ACC112 (cell line): ENCODE data around the gene KLHL29.
"Not testable (repeated sequence)": the region's sequence is repeated elsewhere in the genome, so short reads cannot be mapped to it uniquely, and the experiment has no call there.

Source experiments
- H2AFZ ChIP-seq: fragments of 200-600 bp; sonication (generic); one replicate; pipeline ENCODE4 v1.6.0; 2017; ENCODE audit warnings: antibody characterized with exemption, low read length; ENCODE audit not compliant: unreplicated experiment
- H3K27ac ChIP-seq: fragments of 200-600 bp; sonication (generic); 2 replicates; pipeline ENCODE4 v1.5.1; 2014; ENCODE audit warnings: low read depth, mild to moderate bottlenecking, antibody characterized with exemption, low read length, moderate library complexity
- H3K27me3 ChIP-seq: fragments of 200-600 bp; sonication (generic); 2 replicates; pipeline ENCODE4 v1.6.1; 2014; ENCODE audit warnings: mild to moderate bottlenecking, antibody characterized with exemption, low read length, moderate library complexity, mixed read lengths; ENCODE audit not compliant: insufficient read depth
- H3K36me3 ChIP-seq: fragments of 200-600 bp; sonication (generic); 2 replicates; pipeline ENCODE4 v1.6.1; 2016; ENCODE audit warnings: mild to moderate bottlenecking, antibody characterized with exemption, low read length, moderate library complexity, mixed read lengths; ENCODE audit not compliant: insufficient read depth
- H3K4me1 ChIP-seq: fragments of 200-600 bp; sonication (generic); one replicate; pipeline ENCODE4 v1.6.1; 2016; ENCODE audit warnings: low read length, mixed read lengths; ENCODE audit not compliant: insufficient read depth, unreplicated experiment, control insufficient read depth
- H3K4me3 ChIP-seq: fragments of 200-600 bp; sonication (generic); 2 replicates; pipeline ENCODE4 v1.5.1; 2014; ENCODE audit warnings: mild to moderate bottlenecking, low read depth, low read length
- H3K79me2 ChIP-seq: fragments of 200-600 bp; sonication (generic); one replicate; pipeline ENCODE4 v1.6.0; 2016; ENCODE audit warnings: low read length; ENCODE audit not compliant: control insufficient read depth, unreplicated experiment, insufficient read depth

Gene KLHL29

DNA sequence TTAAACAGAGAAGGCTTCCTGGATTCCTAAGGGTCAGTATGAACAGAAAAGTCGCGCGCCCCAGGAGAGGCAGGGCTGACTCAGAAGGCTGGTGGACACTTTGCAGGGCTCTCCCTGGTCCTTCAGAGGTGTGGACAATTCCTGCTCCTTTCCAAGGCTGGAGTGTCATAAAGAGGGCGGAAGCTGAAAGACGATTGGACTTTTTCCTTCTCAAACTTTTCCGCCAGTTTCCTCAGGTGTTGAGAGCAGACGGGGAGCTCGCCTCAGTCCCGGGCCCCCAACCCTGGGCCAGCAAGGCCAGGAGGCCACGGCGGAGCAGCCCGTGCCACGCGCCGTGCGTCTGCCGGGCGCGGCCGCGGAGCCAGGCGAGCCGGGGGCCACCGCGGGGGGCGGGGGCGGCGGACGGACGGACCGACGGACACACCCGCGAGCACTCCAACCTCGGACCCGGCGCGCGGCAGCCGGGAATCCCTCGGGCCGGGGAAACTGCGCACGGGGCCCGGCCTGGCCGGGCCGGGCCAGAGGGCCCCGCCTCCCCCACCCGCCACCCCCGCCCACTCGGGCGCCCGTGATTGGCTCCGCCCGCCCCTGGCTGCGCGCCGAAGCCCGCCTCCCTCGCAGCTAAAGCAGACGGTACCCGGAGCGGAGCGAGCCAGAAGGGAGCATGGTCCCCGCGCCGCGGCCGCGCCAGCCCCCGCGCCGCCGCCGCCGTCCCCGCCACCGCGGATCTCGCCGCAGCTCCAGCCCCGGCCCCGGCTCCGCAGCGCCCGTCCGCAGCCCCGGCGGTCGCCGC lies at the start of gene KLHL29:
Gene KLHL29 (plus strand): TSS at position 629 of the 793 bp plus-strand sequence. CDS start 177,018 bp downstream, outside the sequence.
- H2AFZ ChIP-seq, result peak within 1 kb of the TSS; percentile 92

DNA sequence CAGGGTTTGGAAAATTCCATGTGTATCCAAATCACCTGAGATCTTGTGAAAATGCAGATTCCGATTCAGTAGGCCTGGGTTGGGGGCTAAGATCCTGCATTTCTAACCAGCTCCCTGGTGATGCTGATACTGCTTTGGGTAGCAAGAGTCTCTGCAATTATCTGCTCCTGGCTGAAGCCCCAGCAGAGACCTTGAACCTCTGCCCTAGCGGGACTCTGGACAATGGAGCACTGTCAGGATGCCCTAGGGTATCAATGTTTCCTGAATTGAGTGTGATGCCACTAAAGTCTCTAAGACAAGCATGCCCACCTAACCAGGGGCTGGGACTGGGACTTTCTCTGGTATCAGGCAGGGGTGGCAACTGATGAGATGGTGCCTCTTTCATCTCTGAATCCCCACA lies 49.4 kb upstream of the KLHL29 start:
- H2AFZ ChIP-seq, result no peak overlapping the region
- H3K27ac ChIP-seq, result no peak overlapping the region
- peaks cover 49% of the 10 kb centered on the region for H3K27me3 ChIP-seq
- no peaks in the 10 kb centered on the region for H3K36me3 ChIP-seq
- H3K4me1 ChIP-seq, result no peaks in the 10 kb centered on the region
- no peak overlapping the region for H3K4me3 ChIP-seq
- H3K79me2 ChIP-seq, result no peaks in the 10 kb centered on the region

More for the DNA sequence above, at the start of gene KLHL29:
- H3K27me3 ChIP-seq, result no peaks in the 10 kb centered on the region
- peaks cover 32% of the 10 kb centered on the region for H3K4me1 ChIP-seq
- peak within 1 kb of the TSS; percentile 56; the same call in 1 of the 2 replicates for H3K27ac ChIP-seq
- no peaks in the 10 kb centered on the region for H3K36me3 ChIP-seq
- H3K79me2 ChIP-seq, result peaks cover 35% of the 10 kb centered on the region
- H3K4me3 ChIP-seq, result peak within 1 kb of the TSS; percentile 90

DNA sequence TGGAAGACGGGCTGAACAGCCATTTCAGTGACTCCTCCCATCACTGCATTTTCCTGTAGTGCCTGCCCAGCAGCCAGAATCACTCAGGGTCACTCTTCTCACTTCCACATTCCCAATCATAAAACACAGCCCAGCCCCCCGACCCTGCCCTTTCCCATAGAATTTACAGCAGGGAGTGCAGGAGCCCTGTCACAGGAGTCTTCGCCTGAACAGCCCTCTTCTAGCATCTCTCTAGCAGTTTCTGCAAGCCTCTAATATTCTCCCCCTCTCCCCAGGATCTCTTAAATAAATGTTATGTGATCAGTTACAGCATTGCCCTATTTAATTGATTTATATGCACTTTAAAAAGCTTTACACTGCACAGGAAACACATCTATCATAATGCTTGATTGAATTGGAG lies 42.9 kb upstream of the KLHL29 start:
- H2AFZ ChIP-seq, result no peak overlapping the region
- H3K27me3 ChIP-seq, result peaks cover 55% of the 10 kb centered on the region

DNA sequence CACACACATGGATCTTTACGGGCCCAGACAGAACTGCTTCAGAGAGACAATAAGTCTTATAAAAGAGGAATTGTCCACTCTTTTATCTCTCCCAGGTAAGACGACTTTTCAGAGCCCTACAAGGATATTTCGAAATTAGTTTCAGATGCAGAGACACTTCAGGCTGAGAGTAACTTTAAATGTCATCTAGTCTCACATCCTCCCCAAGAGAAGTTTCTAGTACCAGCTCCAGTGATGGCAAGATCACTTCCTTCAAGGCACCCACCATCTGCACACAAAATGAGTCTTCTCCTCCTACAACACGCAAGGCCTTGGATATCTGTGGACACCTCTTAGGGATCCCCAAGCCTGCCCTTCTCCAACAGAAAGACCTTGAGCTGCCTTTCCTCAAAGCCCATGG lies 39.0 kb upstream of the KLHL29 start:
- Histone ChIP-seq H3K27me3 (peaks cover 44% of the 10 kb centered on the region), H3K4me3 (no peak overlapping the region), H3K36me3 (no peaks in the 10 kb centered on the region)

More for the DNA sequence above, 42.9 kb upstream of the KLHL29 start:
- no peaks in the 10 kb centered on the region for H3K4me1 ChIP-seq
- H3K27ac ChIP-seq, result no peak overlapping the region
- no peaks in the 10 kb centered on the region for H3K36me3 ChIP-seq
- no peak overlapping the region for H3K4me3 ChIP-seq
- H3K79me2 ChIP-seq, result no peaks in the 10 kb centered on the region

DNA sequence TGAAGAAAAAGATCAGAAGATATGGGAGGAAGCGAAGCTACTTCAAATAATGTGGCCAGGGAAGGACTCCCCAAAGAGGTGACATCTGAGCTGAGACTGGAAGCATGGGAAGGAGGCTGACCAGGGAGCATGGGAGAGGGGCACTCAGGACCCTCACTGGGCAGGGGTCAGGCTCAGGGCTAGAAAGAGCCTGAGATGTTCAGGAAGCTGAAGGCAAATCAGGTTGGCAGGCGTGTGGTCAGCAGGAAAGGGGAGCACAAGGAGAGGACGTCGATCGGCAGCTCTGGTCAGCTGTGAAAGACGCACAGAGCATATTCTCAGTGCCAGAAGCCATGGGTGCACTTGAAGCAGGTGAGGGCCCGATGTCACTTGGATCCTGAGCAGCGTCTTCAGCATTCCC lies 38.2 kb upstream of the KLHL29 start:
- H3K4me3 ChIP-seq, result no peak overlapping the region
- H3K4me1 ChIP-seq, result peaks cover 4% of the 10 kb centered on the region
- no peak overlapping the region for H2AFZ ChIP-seq
- H3K27me3 ChIP-seq, result peaks cover 40% of the 10 kb centered on the region
- no peaks in the 10 kb centered on the region for H3K36me3 ChIP-seq
- H3K79me2 ChIP-seq, result no peaks in the 10 kb centered on the region
- no peak overlapping the region for H3K27ac ChIP-seq

More for the DNA sequence above, 39.0 kb upstream of the KLHL29 start:
- Histone ChIP-seq H2AFZ (no peak overlapping the region), H3K79me2 (no peaks in the 10 kb centered on the region), H3K27ac (no peak overlapping the region), H3K4me1 (no peaks in the 10 kb centered on the region)

DNA sequence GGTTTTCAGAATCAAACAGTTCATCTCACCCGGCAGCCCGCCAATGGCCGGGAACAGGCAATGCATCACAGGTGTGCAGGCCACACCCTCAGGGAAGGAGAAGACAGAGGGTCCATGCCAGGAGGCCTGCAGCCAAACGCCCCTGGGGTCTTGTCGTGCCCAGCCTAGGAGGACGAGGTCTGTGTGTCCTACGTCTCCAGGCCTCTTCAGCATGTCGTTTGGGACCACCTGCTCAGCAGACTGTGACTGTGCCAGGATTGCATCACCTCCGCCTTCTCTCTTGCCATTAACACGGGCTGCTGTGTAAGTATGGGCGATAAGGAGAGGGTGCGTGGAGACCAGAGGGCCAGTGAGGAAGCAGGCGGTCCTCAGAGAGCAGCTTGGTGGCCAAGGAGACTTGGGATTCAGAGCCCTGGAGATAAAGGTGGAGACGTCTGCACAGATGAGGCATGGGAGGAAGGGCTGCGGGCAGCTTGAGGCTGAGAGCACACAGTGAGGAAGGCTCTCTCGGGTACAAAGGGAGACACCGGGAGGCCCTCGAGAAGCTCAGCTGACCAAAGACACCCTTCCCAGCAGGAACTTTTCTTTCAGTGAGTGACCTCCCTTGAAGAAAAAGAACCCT lies 37.4 kb upstream of the KLHL29 start:
- peaks cover 4% of the 10 kb centered on the region for H3K4me1 ChIP-seq

DNA sequence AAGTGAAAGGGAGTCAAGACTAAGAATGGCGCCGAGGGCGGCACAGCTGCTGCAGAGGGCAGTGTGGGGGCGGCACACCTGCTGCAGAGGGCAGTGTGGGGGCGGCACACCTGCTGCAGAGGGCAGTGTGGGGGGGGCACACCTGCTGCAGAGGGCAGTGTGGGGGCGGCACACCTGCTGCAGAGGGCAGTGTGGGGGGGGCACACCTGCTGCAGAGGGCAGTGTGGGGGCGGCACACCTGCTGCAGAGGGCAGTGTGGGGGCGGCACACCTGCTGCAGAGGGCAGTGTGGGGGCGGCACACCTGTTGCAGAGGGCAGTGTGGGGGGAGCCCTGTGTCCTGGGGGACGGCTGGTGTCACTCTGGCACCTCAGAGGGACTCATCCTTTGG lies 36.9 kb upstream of the KLHL29 start:
- H3K79me2 ChIP-seq, H3K4me1 ChIP-seq, H3K4me3 ChIP-seq, H2AFZ ChIP-seq, H3K27ac ChIP-seq, H3K36me3 ChIP-seq: not testable (repeated sequence)
- peaks cover 31% of the 10 kb centered on the region for H3K27me3 ChIP-seq

More for the DNA sequence above, 37.4 kb upstream of the KLHL29 start:
- Histone ChIP-seq H3K36me3 (no peaks in the 10 kb centered on the region), H2AFZ (no peak overlapping the region), H3K4me3 (no peak overlapping the region), H3K79me2 (no peaks in the 10 kb centered on the region), H3K27ac (no peak overlapping the region), H3K27me3 (peaks cover 32% of the 10 kb centered on the region)

DNA sequence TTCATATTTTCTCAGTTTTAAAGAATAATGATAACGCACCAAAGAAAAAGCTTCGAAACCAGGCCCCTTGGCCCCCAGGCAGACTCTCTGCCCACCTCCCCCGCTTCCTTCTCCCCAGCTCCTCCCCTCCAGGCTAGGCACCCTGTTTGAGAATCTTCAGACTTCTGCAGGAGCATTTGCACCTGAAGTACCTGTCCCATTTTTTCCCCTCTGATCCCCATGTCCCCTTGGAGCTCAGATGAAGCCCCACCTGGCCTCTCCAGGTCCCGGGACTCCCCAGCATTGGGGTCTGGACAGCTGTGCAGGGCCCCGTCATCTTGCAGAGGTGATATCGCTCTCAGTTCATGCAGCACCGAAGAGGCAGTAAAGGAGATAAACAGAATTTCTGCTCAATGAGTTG lies 35.5 kb upstream of the KLHL29 start:
- no peak overlapping the region for H2AFZ ChIP-seq
- H3K36me3 ChIP-seq, result no peaks in the 10 kb centered on the region
- no peak overlapping the region for H3K27ac ChIP-seq
- no peaks in the 10 kb centered on the region for H3K79me2 ChIP-seq
- peaks cover 27% of the 10 kb centered on the region for H3K27me3 ChIP-seq
- no peak overlapping the region for H3K4me3 ChIP-seq
- H3K4me1 ChIP-seq, result peaks cover 4% of the 10 kb centered on the region

DNA sequence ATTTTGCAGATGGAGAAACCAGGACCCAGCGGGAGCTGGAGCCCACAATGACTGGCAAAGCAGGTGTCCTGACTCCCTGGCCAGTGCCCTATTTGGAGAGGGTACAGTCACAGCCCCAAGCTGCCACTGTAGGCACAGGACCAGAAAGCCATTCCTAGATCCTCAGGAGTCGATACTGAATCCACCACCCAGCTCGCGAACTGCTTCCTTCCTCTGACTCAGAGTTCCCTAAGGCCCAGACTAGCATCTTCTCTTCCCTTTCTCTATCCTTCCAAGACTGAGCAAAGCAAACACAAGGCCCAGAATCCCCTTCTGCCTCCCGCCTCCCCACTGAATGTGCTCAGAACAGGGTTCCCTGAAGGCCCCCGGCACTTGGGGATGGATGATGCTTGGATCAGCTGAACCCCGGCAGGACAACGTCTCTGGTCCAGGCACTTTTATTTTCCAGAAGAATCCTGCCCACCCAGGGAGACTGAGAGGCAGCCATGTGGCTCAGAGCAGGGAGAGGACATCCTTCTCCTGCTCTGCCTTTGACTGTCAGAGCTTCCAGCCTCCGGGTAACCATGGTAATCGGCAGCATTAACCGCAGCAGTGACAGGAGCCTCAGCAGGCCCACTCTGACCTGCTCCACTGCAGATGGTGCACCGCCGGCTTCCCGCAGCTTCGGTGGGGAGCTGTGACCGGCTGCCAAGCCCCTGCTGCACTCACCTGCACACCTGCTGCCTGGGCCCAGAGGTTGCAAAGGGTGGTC lies 34.8 kb upstream of the KLHL29 start:
- H3K36me3 ChIP-seq, result no peaks in the 10 kb centered on the region
- H3K79me2 ChIP-seq, result no peaks in the 10 kb centered on the region
- peaks cover 23% of the 10 kb centered on the region for H3K27me3 ChIP-seq
- H3K4me3 ChIP-seq, result no peak overlapping the region
- H2AFZ ChIP-seq, result no peak overlapping the region
- H3K4me1 ChIP-seq, result peaks cover 4% of the 10 kb centered on the region
- H3K27ac ChIP-seq, result no peak overlapping the region

DNA sequence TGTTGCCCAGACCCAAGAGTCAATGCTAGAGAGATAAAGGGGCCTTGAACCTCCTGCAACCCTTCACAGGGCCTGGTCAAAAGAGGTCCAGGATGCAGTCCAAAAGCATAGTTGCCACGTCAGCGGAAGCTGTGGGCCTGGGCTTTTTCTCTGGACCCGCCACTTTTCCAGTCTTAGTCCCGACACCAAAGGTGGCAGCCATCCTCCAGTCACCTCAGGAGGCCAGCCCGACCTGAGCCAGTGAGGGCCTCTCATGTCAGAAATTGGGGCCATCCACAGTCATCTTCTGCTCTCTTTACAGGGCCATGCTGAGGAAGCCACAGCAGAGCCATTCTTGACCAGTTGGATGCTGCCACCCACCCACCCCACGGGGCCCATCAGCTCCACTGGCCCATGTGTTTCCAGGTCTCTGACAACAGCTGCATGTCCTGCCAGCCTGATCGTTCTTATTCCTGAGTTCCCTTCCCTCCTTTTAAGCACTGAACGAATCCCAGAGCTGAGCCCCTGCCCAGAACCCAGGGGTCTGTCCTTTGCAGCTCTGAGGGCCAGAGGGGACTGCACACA lies 34.1 kb upstream of the KLHL29 start:
- Histone ChIP-seq H2AFZ (peak overlapping the region; percentile 44), H3K4me1 (peaks cover 4% of the 10 kb centered on the region), H3K27ac (no peak overlapping the region), H3K79me2 (no peaks in the 10 kb centered on the region), H3K36me3 (no peaks in the 10 kb centered on the region), H3K27me3 (peaks cover 16% of the 10 kb centered on the region), H3K4me3 (no peak overlapping the region)
